Astrocyte of the spinal cord (primary cell): ENCODE results near the gene TMTC2.
A peak's percentile ranks its signal among the peaks of the same experiment; 100 is the strongest.

Experiments
- DNase-seq: peaks from one replicate; pipeline ENCODE4 v3.0.0; 2011; ENCODE audit warnings: low read depth, low spot score
- H3K4me3 ChIP-seq: 2 replicates; pipeline ENCODE4 v1.5.1; 2011; ENCODE audit warnings: low read depth, mild to moderate bottlenecking, low read length, moderate library complexity
- CTCF ChIP-seq: IDR thresholded peaks from 2 replicates; pipeline ENCODE4 v1.5.1; 2012; ENCODE audit warnings: low read depth, mild to moderate bottlenecking, low read length, inconsistent platforms
- in situ Hi-C: cut with HindIII; loops from 2 replicates; pipeline ENCODE4 v1.10.0; 2017; ENCODE audit warnings: low sequenced_read_pairs

Gene TMTC2

GRCh38 chr12:82686168-82687020, at the start of gene TMTC2:
TMTC2 (plus strand) TSS chr12:82686906.
- TF ChIP-seq CTCF: no peak
- peak within 1 kb of the TSS; percentile 91 for H3K4me3 ChIP-seq
- peak; percentile 94 for DNase-seq
- in situ Hi-C loops: no loop called here

- in situ Hi-C loops: no loop called here
- no peak overlapping the region for H3K4me3 ChIP-seq
- TF ChIP-seq CTCF: no peak
- no peak for DNase-seq
Measured at GRCh38 chr12:82638324-82638723, 48.4 kb upstream of the TMTC2 start.

- no peak overlapping the region for H3K4me3 ChIP-seq
- no peak for TF ChIP-seq CTCF
- in situ Hi-C loops: no loop called here
- no peak for DNase-seq
Measured at GRCh38 chr12:82644896-82645295, 41.8 kb upstream of the TMTC2 start.

GRCh38 chr12:82645414-82645813, 41.3 kb upstream of the TMTC2 start:
- H3K4me3 ChIP-seq: no peak overlapping the region
- no peak for DNase-seq
- no peak for TF ChIP-seq CTCF
- in situ Hi-C loops: no loop called here

GRCh38 chr12:82647853-82648252, 38.9 kb upstream of the TMTC2 start:
- no peak for DNase-seq
- in situ Hi-C loops: no loop called here
- TF ChIP-seq CTCF: no peak
- no peak overlapping the region for H3K4me3 ChIP-seq

GRCh38 chr12:82648259-82648909, 38.3 kb upstream of the TMTC2 start:
- in situ Hi-C loops: no loop called here
- no peak overlapping the region for H3K4me3 ChIP-seq
- DNase-seq: no peak
- no peak for TF ChIP-seq CTCF
